ENCODE results near the gene LRP1.
"Not testable (repeated sequence)": the region's sequence is repeated elsewhere in the genome, so short reads cannot be mapped to it uniquely, and the experiment has no call there.

Gene LRP1

DNA sequence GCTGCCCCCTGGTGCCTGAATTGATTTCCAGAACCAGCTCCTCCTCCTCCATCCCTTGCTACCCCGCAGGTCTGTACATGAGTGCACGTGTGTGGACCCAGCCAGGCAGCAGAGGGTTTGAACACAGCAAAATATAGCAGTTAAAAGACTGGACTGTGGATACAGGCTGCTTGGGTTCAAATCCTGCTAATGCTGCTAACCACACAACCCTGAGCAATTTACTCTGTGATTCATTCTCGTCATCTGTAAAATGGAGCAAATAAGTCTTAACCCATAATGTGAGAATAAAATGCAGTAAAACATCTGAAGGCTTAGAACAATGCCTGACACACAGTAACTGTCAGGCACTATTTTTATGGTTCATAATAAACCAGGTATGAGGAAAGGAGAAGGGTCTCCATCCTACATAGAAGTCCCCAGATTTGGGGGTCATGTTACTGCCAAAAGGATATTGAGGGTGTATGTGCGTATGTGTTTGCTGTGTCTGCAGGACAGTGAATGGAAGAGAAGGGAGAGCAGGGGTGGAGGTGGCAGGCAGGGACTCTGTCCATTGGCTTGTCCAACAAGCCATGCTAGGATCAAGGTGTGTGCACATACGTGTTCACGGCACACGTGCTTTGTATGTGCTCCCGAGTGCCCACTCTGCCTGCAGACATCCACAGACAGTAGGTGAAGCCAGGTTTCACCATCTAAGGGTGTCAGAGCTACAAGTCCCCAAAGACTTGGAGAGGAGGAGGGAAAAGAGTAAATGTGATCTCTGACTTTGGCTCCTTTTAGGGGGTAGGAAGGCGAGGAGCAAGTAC is 15.6 kb upstream of the LRP1 start:
- H3K9me3 ChIP-seq (ENCODE audit: control insufficient read depth, low read length) = no peaks in the 10 kb centered on the region
- no peaks in the 10 kb centered on the region for H3K27me3 ChIP-seq (replicated peaks; ENCODE audit: control insufficient read depth, insufficient read depth, low read length, poor library complexity, severe bottlenecking)
- H3K4me1 ChIP-seq (ENCODE audit: control insufficient read depth, insufficient read depth, low read length, poor library complexity, severe bottlenecking) = peaks cover 32% of the 10 kb centered on the region
- no peak for DNase-seq
- peak overlapping the region; percentile 76 for H3K4me3 ChIP-seq (ENCODE audit: insufficient read depth, low read depth, low read length, poor library complexity, severe bottlenecking)
- peak overlapping the region; percentile 97 for H3K27ac ChIP-seq (ENCODE audit: insufficient read depth, low read length, poor library complexity, severe bottlenecking)
- H3K36me3 ChIP-seq (ENCODE audit: control insufficient read depth, insufficient read depth, low read length) = peaks cover 5% of the 10 kb centered on the region

DNA sequence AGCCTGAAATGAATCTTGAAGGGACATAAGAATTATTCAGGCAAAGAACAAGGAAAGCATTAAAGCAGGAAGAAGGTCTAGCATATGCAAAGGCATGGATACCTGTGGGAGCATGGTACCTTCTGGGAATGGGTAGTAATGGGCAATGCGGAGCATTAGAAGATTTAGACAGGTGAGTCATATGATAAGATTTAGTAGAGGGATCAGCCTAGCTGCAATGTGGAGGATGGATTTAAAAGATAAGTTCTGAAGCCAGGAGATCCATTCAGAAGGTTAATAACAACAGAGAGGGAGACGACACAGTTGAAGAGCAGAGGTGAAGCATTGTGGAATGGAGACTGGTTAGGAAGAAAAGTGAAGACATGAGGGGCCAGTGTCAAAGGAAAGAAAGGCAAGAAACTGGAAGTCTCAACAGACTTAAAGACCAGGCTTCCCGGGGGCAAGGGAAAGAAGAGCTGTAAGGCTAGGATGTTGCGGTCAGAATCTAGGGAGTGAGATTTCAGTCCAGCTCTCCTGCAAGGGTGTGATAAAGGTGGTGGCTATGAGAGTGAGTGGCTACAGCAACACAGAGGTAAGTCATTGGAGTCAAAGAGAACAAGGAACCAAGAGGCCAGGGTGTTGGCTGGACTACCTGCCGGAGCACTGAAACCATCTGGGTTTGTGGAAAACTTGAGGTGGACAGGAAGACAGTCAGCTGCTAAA is 11.6 kb upstream of the LRP1 start:
- Histone ChIP-seq H3K4me1 (ENCODE audit: control insufficient read depth, insufficient read depth, low read length, poor library complexity, severe bottlenecking) (peaks cover 11% of the 10 kb centered on the region), H3K27ac (ENCODE audit: insufficient read depth, low read length, poor library complexity, severe bottlenecking) (no peak overlapping the region), H3K4me3 (ENCODE audit: insufficient read depth, low read depth, low read length, poor library complexity, severe bottlenecking) (no peak overlapping the region), H3K36me3 (ENCODE audit: control insufficient read depth, insufficient read depth, low read length) (no peaks in the 10 kb centered on the region), H3K27me3 (replicated peaks; ENCODE audit: control insufficient read depth, insufficient read depth, low read length, poor library complexity, severe bottlenecking) (no peaks in the 10 kb centered on the region), H3K9me3 (ENCODE audit: control insufficient read depth, low read length) (no peaks in the 10 kb centered on the region)
- no peak for DNase-seq

GRCh38 chr12:57118711-57119271 is 9.5 kb upstream of the LRP1 start:
- H3K36me3 ChIP-seq (ENCODE audit: control insufficient read depth, insufficient read depth, low read length) = no peaks in the 10 kb centered on the region
- no peaks in the 10 kb centered on the region for H3K9me3 ChIP-seq (ENCODE audit: control insufficient read depth, low read length)
- no peak overlapping the region for H3K27ac ChIP-seq (ENCODE audit: insufficient read depth, low read length, poor library complexity, severe bottlenecking)
- no peaks in the 10 kb centered on the region for H3K4me1 ChIP-seq (ENCODE audit: control insufficient read depth, insufficient read depth, low read length, poor library complexity, severe bottlenecking)
- H3K4me3 ChIP-seq (ENCODE audit: insufficient read depth, low read depth, low read length, poor library complexity, severe bottlenecking) = no peak overlapping the region
- DNase-seq = no peak
- no peaks in the 10 kb centered on the region for H3K27me3 ChIP-seq (replicated peaks; ENCODE audit: control insufficient read depth, insufficient read depth, low read length, poor library complexity, severe bottlenecking)

GRCh38 chr12:57119294-57120085 is 8.8 kb upstream of the LRP1 start:
- no peak for DNase-seq
- Histone ChIP-seq H3K9me3 (ENCODE audit: control insufficient read depth, low read length) (no peaks in the 10 kb centered on the region), H3K4me3 (ENCODE audit: insufficient read depth, low read depth, low read length, poor library complexity, severe bottlenecking) (no peak overlapping the region), H3K4me1 (ENCODE audit: control insufficient read depth, insufficient read depth, low read length, poor library complexity, severe bottlenecking) (no peaks in the 10 kb centered on the region), H3K27ac (ENCODE audit: insufficient read depth, low read length, poor library complexity, severe bottlenecking) (no peak overlapping the region), H3K27me3 (replicated peaks; ENCODE audit: control insufficient read depth, insufficient read depth, low read length, poor library complexity, severe bottlenecking) (no peaks in the 10 kb centered on the region), H3K36me3 (ENCODE audit: control insufficient read depth, insufficient read depth, low read length) (no peaks in the 10 kb centered on the region)

DNA sequence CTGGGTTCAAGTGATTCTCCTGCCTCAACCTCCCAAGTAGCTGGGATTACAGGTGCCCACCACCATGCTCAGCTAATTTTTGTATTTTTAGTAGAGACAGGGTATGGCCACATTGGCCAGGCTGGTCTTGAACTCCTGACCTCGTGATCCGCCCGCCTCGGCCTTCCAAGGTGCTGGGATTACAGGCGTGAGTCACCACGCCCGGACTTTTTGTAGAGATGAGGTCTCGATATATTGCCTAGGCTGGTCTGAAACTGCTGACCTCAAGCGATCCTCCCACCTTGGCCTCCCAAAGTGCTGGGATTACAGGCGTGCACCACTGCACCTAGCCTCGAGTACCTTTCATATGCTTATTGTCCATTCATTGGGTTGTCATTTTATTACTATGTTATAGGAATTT is 7.6 kb upstream of the LRP1 start:
- not testable (repeated sequence) for H3K4me3 ChIP-seq (ENCODE audit: insufficient read depth, low read depth, low read length, poor library complexity, severe bottlenecking); H3K27me3 ChIP-seq (replicated peaks; ENCODE audit: control insufficient read depth, insufficient read depth, low read length, poor library complexity, severe bottlenecking); DNase-seq; H3K36me3 ChIP-seq (ENCODE audit: control insufficient read depth, insufficient read depth, low read length); H3K27ac ChIP-seq (ENCODE audit: insufficient read depth, low read length, poor library complexity, severe bottlenecking); H3K4me1 ChIP-seq (ENCODE audit: control insufficient read depth, insufficient read depth, low read length, poor library complexity, severe bottlenecking); H3K9me3 ChIP-seq (ENCODE audit: control insufficient read depth, low read length)

DNA sequence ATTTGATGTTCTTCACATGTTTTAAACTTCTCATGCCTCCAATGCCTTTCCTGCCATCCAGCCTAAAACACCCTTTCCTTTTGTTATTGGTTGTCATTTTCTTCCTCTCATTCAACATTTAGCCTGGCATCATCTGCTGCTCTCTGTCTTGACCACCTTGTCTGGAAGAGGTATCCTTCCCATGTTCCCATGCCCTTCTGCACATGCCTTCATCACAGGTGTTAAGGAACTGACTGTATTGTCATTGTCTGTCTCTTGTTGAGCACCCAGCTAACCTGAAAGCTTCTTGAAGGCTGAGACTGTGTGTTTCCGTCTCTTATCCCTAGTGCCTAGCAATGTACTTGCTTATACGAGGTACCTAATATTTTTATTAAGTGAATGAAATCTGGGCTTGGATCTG is 4.5 kb upstream of the LRP1 start:
- Histone ChIP-seq H3K4me3 (ENCODE audit: insufficient read depth, low read depth, low read length, poor library complexity, severe bottlenecking) (no peak overlapping the region), H3K27me3 (replicated peaks; ENCODE audit: control insufficient read depth, insufficient read depth, low read length, poor library complexity, severe bottlenecking) (no peaks in the 10 kb centered on the region), H3K4me1 (ENCODE audit: control insufficient read depth, insufficient read depth, low read length, poor library complexity, severe bottlenecking) (peaks cover 8% of the 10 kb centered on the region), H3K36me3 (ENCODE audit: control insufficient read depth, insufficient read depth, low read length) (no peaks in the 10 kb centered on the region), H3K27ac (ENCODE audit: insufficient read depth, low read length, poor library complexity, severe bottlenecking) (no peak overlapping the region), H3K9me3 (ENCODE audit: control insufficient read depth, low read length) (no peaks in the 10 kb centered on the region)
- no peak for DNase-seq

GRCh38 chr12:57124261-57124877 is 3.9 kb upstream of the LRP1 start:
- Histone ChIP-seq H3K9me3 (ENCODE audit: control insufficient read depth, low read length) (no peaks in the 10 kb centered on the region), H3K4me1 (ENCODE audit: control insufficient read depth, insufficient read depth, low read length, poor library complexity, severe bottlenecking) (peaks cover 14% of the 10 kb centered on the region), H3K36me3 (ENCODE audit: control insufficient read depth, insufficient read depth, low read length) (no peaks in the 10 kb centered on the region), H3K27ac (ENCODE audit: insufficient read depth, low read length, poor library complexity, severe bottlenecking) (no peak overlapping the region), H3K27me3 (replicated peaks; ENCODE audit: control insufficient read depth, insufficient read depth, low read length, poor library complexity, severe bottlenecking) (no peaks in the 10 kb centered on the region), H3K4me3 (ENCODE audit: insufficient read depth, low read depth, low read length, poor library complexity, severe bottlenecking) (no peak overlapping the region)
- DNase-seq = peak; percentile 49 to 68 (median 62)

GRCh38 chr12:57126061-57126460 is 2.2 kb upstream of the LRP1 start:
- Histone ChIP-seq H3K4me3 (ENCODE audit: insufficient read depth, low read depth, low read length, poor library complexity, severe bottlenecking) (no peak overlapping the region), H3K4me1 (ENCODE audit: control insufficient read depth, insufficient read depth, low read length, poor library complexity, severe bottlenecking) (peaks cover 14% of the 10 kb centered on the region), H3K36me3 (ENCODE audit: control insufficient read depth, insufficient read depth, low read length) (no peaks in the 10 kb centered on the region), H3K9me3 (ENCODE audit: control insufficient read depth, low read length) (no peaks in the 10 kb centered on the region), H3K27me3 (replicated peaks; ENCODE audit: control insufficient read depth, insufficient read depth, low read length, poor library complexity, severe bottlenecking) (no peaks in the 10 kb centered on the region), H3K27ac (ENCODE audit: insufficient read depth, low read length, poor library complexity, severe bottlenecking) (no peak overlapping the region)
- DNase-seq = no peak

DNA sequence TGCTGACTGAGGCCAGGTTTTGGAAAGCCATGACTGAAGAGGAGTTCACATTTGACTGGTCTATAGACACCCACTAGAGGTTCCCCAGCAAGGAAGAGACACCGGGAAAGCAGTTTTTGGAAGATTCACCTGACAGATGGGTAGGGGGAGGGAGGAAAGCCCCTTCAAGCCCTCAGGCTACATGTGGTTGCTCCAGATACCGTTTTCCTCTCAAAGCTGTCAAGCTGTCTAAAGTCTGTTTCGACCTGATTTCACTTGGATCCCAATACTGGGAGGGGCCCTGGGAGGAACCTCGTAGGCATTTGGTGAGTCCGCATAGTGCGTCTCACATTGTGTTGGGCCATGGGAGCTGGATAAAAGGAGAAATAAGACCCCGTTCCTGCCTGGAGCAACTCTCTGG is 1.7 kb upstream of the LRP1 start:
- Histone ChIP-seq H3K27me3 (replicated peaks; ENCODE audit: control insufficient read depth, insufficient read depth, low read length, poor library complexity, severe bottlenecking) (no peaks in the 10 kb centered on the region), H3K9me3 (ENCODE audit: control insufficient read depth, low read length) (no peaks in the 10 kb centered on the region), H3K27ac (ENCODE audit: insufficient read depth, low read length, poor library complexity, severe bottlenecking) (no peak overlapping the region), H3K36me3 (ENCODE audit: control insufficient read depth, insufficient read depth, low read length) (no peaks in the 10 kb centered on the region), H3K4me1 (ENCODE audit: control insufficient read depth, insufficient read depth, low read length, poor library complexity, severe bottlenecking) (peaks cover 14% of the 10 kb centered on the region), H3K4me3 (ENCODE audit: insufficient read depth, low read depth, low read length, poor library complexity, severe bottlenecking) (no peak overlapping the region)
- DNase-seq = no peak

All from effector memory CD4-positive, alpha-beta T cell (primary cell).